Jurkat, Clone E6-1 (cell line): ENCODE data around the gene TXN. TPM values are rescaled to one million over a fixed set of nuclear protein-coding genes. Genes with fewer than 3 reads are reported as not detected.

Source experiments
- DNase-seq: peaks from one replicate; pipeline ENCODE4 v3.0.0-alpha.2; 2011; ENCODE audit warnings: low read depth, low spot score
- H3K4me3 ChIP-seq: 2 replicates; pipeline ENCODE4 v1.5.1; 2011; ENCODE audit warnings: mild to moderate bottlenecking, low read length, control low read depth, moderate library complexity
- polyA plus RNA-seq: library from polyadenylated mRNA; unstranded; fragments of >200 nt; gene quantifications from one replicate; pipeline ENCODE4 v1.2.1, GENCODE V29; 2012; ENCODE audit warnings: missing spikeins; ENCODE audit not compliant: insufficient read length, insufficient read depth

TXN gene
- 361 TPM for polyA plus RNA-seq

- H3K4me3 ChIP-seq: peak within 1 kb of the TSS; percentile 85
- peak; percentile 78 for DNase-seq
Measured at GRCh38 chr9:110256380-110257096, at the start of gene TXN. Gene TXN, minus strand, starts transcription at chr9:110256507. Its CDS starts 72 bp downstream, at chr9:110256435.

DNA sequence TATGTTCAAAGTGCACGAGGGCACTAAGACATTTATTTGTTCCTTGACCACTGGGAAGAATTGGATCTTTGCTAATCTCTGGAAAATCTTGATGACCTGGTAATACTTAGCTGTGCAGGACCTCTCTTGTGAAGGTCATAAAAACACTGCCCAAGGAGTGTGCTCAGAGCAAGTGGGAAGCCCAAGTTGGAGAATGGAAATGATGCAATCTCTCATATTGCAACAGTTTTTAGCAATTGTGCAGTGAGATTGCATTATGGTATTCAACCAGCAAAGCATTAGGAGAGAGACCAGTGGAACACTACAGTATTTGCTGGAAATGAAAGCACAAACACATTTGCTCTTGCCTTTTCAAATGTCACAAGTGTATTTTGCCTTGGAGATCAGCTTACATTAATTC, 46.8 kb upstream of the TXN start:
- no peak overlapping the region for H3K4me3 ChIP-seq
- DNase-seq: no peak

- DNase-seq: no peak
- H3K4me3 ChIP-seq: no peak overlapping the region
Measured at GRCh38 chr9:110298043-110298605, 41.8 kb upstream of the TXN start.

DNA sequence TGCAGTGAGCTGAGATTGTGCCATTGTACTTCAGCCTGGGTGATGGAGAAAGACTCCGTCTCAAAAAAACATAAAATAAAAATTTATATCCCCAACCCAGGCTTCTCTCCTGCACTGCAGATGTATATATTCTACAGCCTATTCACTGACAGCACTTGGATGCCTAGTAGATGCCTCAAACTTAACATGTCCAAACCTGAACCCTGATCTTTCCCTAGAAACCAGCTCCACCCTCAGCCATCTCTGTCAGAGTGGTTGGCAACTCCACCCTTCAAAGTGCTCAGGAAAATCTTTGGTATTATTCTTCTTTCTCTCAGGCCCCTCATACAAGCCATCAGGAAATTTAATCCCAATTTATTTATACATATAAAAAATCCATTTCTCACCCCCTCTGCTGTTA, 36.9 kb upstream of the TXN start:
- no peak overlapping the region for H3K4me3 ChIP-seq
- no peak for DNase-seq

DNA sequence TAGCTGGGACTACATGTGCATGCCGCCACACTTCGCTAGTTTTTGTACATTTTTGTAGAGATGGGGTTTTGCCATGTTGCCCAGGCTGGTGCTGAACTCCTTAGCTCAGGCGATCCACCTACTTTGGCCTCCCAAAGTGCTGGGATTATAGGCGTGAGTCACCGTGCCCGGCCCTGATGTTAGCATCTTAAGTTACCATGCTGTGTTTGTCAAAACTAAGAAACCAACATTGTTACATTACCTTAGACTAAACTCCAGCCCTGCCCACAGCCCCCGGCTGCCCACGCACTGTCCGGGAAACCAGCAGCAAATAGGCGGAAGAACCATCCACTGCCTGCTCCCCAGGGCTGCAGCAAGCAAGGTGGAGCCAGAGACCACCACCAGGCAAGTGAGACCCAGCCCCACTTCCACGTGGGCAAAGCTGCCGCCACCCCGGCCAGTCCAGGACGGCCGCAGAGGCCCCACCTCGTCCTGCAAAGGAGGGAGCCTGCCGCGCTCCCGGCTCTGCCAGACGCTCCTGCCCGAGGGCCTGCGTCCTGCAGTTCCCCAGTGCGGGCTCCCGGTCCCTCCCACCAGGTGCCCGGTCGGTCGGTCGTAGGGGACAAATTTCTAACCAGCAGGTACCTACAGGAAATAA, 35.7 kb upstream of the TXN start:
- no peak for DNase-seq
- H3K4me3 ChIP-seq: no peak overlapping the region

DNA sequence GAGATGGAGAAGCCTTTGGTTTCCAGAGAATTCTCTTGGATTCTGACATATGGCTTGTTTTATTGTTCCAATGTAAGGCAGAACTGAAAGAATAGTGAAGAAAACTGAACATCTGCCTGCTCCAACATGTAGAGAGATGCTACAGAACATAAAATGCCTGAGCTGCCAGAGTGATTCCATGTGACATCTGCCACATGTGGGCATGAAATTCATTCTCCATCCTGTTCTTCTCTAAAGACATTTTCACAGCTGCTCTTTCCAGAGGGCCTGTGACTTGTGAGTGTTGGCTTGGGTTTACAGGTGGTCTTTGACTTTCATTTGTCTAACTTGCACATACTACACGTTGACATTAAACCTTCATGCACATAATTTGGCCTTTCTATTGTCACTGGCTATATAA, 33.7 kb upstream of the TXN start:
- DNase-seq: no peak
- no peak overlapping the region for H3K4me3 ChIP-seq

DNA sequence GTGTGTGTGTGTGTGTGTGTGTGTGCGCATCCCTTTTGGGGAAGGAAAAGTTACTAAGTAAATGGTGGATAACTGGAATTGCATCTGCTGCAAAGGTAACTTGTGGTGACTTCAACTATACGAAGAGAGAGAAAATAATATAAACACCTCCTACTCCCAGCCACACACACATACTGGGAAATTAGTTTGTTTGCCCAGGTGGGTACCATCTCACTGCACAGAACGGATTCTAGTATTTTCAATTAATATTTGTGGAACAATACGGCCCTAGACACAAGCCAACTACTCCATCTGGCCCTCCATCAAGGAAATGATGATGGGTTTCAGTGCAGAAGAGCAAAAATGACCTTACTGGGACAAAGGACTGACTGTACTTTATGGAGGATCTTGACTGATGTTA, 32.2 kb upstream of the TXN start:
- no peak overlapping the region for H3K4me3 ChIP-seq
- no peak for DNase-seq

GRCh38 chr9:110287289-110287680, 31.0 kb upstream of the TXN start:
- H3K4me3 ChIP-seq: no peak overlapping the region
- no peak for DNase-seq

DNA sequence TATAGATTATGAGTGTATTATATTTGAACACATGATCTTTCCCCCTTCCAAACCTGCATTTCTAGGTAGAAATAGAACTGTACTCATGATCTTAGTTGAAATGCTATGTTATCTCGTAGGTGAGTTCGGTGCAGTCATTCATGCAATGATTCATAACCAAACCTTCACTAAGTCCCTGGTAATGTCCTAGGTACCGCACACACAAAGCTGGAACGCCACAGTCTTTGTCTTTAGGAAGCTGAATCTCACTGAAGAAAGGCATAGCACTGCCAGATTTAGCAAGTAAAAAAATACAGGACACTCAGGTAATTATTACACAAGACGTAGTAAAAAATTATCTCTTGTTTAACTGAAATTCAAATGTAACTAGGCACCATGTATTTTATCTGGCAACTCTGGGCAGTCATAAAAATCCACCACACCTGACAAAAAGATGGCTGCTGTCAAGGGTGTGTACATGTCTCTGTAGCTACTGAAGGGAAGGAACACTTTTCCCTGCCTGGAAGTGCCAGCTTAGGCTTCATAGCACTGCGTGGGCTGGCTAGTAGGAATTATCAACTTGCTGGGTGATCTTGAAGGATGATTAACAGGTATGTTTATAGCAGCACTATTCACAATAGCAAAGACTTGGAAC, 28.0 kb upstream of the TXN start:
- no peak overlapping the region for H3K4me3 ChIP-seq
- DNase-seq: no peak

- no peak for DNase-seq
- H3K4me3 ChIP-seq: no peak overlapping the region
Measured at GRCh38 chr9:110283751-110284150, 27.4 kb upstream of the TXN start.

- no peak for DNase-seq
- no peak overlapping the region for H3K4me3 ChIP-seq
Measured at GRCh38 chr9:110282739-110283081, 26.4 kb upstream of the TXN start.

DNA sequence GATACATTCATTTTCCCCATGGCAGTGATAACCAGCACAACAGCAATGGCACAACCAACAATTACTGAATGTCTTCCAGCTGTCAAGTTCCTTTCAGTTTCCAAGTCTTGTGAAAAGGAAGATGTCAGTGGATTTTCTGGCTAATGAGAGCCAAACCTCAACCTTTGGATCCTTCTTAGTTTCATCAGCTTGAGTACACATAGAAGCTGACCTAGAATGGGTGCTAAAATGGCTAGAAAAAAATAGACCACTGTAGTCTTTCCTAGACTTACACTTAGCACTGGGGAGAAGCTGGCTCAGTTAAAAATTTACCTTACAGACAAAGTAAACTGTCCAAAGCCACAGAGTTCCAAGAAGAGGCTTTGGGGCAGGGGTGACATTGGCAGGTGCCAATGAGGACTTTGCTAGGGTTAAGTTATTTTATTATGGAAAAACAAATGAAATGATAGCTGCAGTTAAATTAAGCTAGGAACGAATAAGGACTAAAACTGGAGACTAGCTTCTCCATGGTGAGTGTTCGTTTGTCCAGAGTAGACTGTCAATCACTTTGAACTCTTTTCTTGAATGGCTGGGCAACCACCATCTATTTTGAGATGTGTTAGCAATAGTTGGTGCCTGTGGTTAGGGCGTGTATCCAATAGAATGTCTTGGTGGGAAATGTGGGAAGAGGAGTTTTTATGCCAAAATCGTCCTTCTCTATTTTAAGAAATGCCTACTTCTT, 25.9 kb upstream of the TXN start:
- no peak overlapping the region for H3K4me3 ChIP-seq
- no peak for DNase-seq

DNA sequence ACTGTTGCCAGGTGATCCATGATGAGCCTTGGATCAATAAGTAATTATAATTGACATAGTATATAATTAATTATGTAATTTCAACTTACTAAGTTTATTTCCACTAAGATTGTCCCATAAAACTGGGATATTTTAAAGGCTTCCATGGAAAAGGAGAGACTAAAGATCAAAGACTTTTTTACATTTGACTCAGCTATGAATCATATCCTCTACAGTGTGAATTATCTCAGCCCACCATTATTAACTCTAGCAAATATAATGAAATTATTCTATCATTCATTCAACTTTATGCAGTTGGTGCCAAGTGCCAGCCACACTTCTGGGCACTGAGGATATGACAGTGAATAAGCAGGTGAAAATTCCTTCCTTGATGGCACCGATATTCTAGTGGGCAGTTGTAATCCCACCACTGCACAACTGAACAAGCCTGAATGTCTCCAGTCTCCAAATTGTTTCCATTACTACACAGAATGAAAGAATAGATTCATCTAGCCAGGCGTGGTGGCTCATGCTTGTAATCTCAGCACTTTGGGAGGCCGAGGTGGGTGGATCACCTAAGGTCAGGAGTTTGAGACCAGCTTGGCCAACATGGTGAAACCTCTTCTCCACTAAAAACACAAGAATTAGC, 21.9 kb upstream of the TXN start:
- DNase-seq: no peak
- no peak overlapping the region for H3K4me3 ChIP-seq

GRCh38 chr9:110276781-110277180, 20.5 kb upstream of the TXN start:
- no peak for DNase-seq

GRCh38 chr9:110270211-110270995, 14.1 kb upstream of the TXN start:
- no peak for DNase-seq

More at GRCh38 chr9:110276781-110277180, 20.5 kb upstream of the TXN start:
- no peak overlapping the region for H3K4me3 ChIP-seq

DNA sequence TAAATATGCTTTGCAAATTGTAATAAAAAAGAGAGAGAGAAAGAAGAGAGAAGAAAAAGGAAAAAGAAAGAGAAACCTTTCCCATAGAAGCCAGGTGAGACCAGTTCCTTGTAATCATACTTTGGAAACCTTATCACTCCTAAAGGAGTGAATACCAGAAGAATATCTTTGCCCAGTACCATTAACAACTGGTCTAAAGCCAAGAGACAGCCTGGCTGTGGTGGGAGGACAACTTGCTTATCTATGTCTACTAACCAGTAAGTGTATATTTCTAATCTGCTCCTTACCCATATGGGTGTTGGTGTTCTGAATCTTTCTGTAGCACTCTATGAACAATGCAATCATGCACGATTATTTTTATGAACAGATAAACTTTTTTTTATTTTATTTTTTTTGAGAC, 10.5 kb upstream of the TXN start:
- DNase-seq: no peak
- no peak overlapping the region for H3K4me3 ChIP-seq

More at GRCh38 chr9:110270211-110270995, 14.1 kb upstream of the TXN start:
- no peak overlapping the region for H3K4me3 ChIP-seq

DNA sequence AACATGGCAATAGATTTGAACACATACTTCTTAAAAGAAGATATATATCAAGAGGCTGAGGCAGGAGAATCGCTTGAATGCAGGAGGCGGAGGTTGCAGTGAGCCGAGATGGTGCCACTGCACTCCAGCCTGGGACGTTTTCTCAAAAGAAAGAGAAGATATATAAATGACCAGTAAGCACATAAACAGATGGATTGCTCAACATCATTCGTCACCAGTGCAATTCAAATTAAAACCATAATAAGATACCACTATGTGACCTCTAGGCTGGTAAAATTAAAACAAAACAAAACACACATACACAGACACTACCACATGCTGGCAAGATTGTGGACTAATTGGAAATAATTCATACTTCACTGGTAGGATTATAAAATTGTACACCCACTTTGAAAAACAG, 5.3 kb upstream of the TXN start:
- H3K4me3 ChIP-seq: no peak overlapping the region
- no peak for DNase-seq

DNA sequence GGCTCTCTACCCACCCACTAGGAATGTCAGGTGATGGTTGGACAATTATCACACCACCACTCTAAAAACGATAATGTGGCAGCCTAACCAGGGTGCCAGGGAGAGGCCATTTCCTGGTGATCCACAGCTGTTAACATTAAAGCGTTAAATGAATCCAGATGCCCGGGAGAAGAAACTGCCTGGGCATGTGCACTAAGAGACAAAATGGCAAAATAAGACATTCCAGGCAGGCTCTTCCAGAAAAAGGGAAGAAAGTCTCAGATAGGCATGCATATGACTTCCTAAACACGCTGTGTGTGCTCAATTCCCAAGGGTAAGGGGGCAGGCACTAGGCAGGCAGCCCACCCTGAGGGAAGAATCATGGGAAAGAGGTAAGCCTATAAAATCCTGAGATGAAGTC, 4.6 kb upstream of the TXN start:
- no peak overlapping the region for H3K4me3 ChIP-seq
- no peak for DNase-seq
